Prostate gland (tissue), 2 donors: ENCODE measurements around the gene USP9Y. TPM values are rescaled to one million over a fixed set of nuclear protein-coding genes. Genes with fewer than 3 reads are reported as not detected.

Experiments used
- DNase-seq: peaks from one replicate; pipeline ENCODE4 v3.0.0-alpha.2; 2019; ENCODE audit warnings: low spot score
- H3K27ac ChIP-seq, 2 donors: fragments of 200-600 bp; sonication (generic); 2 replicates each; pipeline ENCODE4 v1.5.1; 2017 to 2019
- H3K27me3 ChIP-seq: fragments of 200-600 bp; sonication (generic); replicated peaks from 2 replicates; pipeline ENCODE4 v1.5.1; 2019; ENCODE audit not compliant: insufficient read depth
- H3K36me3 ChIP-seq, 2 donors: fragments of 200-600 bp; sonication (generic); 1 replicate in 1 of 2; 2 replicates in 1 of 2; pipeline versions ENCODE4 v1.5.1 to v1.8.1; 2017 to 2019
- H3K4me1 ChIP-seq: fragments of 200-600 bp; sonication (generic); replicated peaks from 2 replicates; pipeline ENCODE4 v1.5.1; 2019
- H3K4me3 ChIP-seq, 2 donors: fragments of 200-600 bp; sonication (generic); 2 replicates each; pipeline ENCODE4 v1.5.1; 2017 to 2019
- H3K9me3 ChIP-seq: fragments of 200-600 bp; sonication (generic); 2 replicates; pipeline ENCODE4 v1.5.1; 2017
- POLR2A ChIP-seq: fragments of 450-650 bp; IDR thresholded peaks from one replicate; pipeline ENCODE4 v1.6.1; 2016; ENCODE audit warnings: antibody characterized with exemption, mild to moderate bottlenecking
- POLR2AphosphoS5 ChIP-seq: sonication (generic); formaldehyde crosslinking; IDR thresholded peaks from one replicate; pipeline ENCODE4 v1.6.1; 2017; ENCODE audit warnings: antibody characterized with exemption
- WGBS: methylation state at CpG from one replicate; pipeline ENCODE4 v1.1.5; 2018; 5-methylcytosine and 5-hydroxymethylcytosine counted together
- intact Hi-C: fragments of 100-400 bp; cut with DNase I; formaldehyde crosslinking; loops from one replicate; pipeline ENCODE4 v1.14.2; 2022
- total RNA-seq, 2 donors: library from RNA; depleted of rRNA; stranded (reverse); fragments of >200 nt; gene quantifications; one replicate each; pipeline ENCODE4 v1.1.0, GENCODE V29; 2016
- TF ChIP-seq, protein P1 (sequence below), 4 experiments: fragments of 200-600 bp in 2 of 4; fragments of 450-650 bp in 2 of 4; sonication (generic) in 2 of 4; IDR thresholded peaks; 1 replicate in 3 of 4; 2 replicates in 1 of 4; pipeline ENCODE4 v1.5.1; 2016 to 2019; ENCODE audit warnings: antibody characterized with exemption in 4 of 4, mild to moderate bottlenecking in 2 of 4, moderate library complexity in 2 of 4

Gene USP9Y
- total RNA-seq, 2 donors from 2014 or later: 28.2 to 33.9 TPM

DNA sequence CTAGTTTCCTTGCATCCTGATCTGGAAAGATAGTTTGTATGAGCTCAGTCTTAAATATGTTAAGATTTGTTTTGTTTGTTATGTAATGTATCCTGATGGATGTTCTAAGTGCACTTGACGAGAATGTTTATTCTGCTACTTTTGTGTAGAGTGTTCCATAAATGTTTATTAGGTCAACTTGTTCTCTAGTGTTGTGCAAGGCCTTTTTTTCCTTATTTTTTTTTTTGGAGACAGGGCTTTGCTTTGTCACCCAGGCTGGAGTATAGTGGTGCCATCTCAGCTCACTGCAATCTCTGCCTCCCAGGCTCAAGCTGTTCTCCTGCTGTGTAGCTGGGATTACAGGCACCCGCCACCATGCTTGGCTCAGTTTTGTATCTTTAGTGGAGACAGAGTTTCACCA lies 28.7 kb downstream of the USP9Y start:
- intact Hi-C loops: no loop called here
- H3K9me3 ChIP-seq: no peaks in the 10 kb centered on the region
- 53% methylated on average over 2 of the region's 2 CpGs for WGBS
- H3K4me1 ChIP-seq: no peaks in the 10 kb centered on the region
- H3K27me3 ChIP-seq: no peaks in the 10 kb centered on the region
- no peak overlapping the region for H3K27ac ChIP-seq
- no peaks in the 10 kb centered on the region for H3K36me3 ChIP-seq
- no peak for TF ChIP-seq POLR2A
- TF ChIP-seq POLR2AphosphoS5: peak; percentile 44
- DNase-seq: no peak
- no peak overlapping the region for H3K4me3 ChIP-seq

DNA sequence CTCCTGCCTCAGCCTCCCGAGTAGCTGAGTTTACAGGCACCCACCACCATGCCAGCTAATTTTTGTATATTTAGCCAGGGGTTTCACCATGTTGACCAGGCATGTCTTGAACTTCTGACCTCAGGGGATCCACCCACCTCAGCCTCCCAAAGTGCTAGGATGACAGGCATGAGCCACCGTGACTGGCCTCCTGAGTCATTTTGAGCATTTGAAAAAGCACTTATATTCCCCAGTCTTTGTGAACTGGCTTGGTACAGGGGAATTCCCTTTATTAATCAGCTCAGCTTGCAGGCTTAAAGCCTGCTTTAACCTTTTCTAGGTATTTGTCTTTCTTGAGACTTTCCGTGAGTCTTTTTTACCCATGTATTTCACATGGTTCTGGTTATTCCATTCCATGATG lies 32.6 kb downstream of the USP9Y start:
- Histone ChIP-seq H3K27ac (no peak overlapping the region), H3K4me1 (no peaks in the 10 kb centered on the region), H3K4me3 (no peak overlapping the region), H3K9me3 (no peaks in the 10 kb centered on the region), H3K36me3 (no peaks in the 10 kb centered on the region), H3K27me3 (no peaks in the 10 kb centered on the region)
- DNase-seq: no peak
- intact Hi-C loops: no loop called here
- 79% methylated on average over 3 of the region's 3 CpGs for WGBS
- TF ChIP-seq, protein P1, sequence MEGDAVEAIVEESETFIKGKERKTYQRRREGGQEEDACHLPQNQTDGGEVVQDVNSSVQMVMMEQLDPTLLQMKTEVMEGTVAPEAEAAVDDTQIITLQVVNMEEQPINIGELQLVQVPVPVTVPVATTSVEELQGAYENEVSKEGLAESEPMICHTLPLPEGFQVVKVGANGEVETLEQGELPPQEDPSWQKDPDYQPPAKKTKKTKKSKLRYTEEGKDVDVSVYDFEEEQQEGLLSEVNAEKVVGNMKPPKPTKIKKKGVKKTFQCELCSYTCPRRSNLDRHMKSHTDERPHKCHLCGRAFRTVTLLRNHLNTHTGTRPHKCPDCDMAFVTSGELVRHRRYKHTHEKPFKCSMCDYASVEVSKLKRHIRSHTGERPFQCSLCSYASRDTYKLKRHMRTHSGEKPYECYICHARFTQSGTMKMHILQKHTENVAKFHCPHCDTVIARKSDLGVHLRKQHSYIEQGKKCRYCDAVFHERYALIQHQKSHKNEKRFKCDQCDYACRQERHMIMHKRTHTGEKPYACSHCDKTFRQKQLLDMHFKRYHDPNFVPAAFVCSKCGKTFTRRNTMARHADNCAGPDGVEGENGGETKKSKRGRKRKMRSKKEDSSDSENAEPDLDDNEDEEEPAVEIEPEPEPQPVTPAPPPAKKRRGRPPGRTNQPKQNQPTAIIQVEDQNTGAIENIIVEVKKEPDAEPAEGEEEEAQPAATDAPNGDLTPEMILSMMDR (IDR thresholded peaks at IDR 0.05): no peak
- TF ChIP-seq POLR2A: no peak
- TF ChIP-seq POLR2AphosphoS5: no peak

DNA sequence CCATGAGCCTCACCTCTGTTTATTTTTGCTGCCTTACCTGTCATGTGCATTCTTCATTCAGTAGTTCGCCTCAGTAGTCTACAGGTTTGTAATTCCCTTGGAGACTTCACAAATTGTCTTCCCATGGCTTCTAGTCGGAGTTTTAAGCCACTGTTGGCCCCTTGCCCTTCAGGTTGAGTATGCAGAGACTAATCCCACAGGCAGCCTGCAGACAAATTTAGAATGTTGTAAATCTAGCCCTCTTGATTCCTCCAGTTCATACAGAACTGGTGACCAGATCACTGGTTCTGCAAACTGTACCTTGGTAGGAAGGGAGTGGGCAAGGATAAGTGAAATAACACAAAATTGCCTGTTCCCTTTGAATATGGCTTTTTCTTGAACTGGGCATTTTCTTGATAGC lies 33.0 kb downstream of the USP9Y start:
- no peaks in the 10 kb centered on the region for H3K9me3 ChIP-seq
- intact Hi-C loops: no loop called here
- no peak overlapping the region for H3K27ac ChIP-seq
- H3K4me3 ChIP-seq: no peak overlapping the region
- 75% methylated on average over 2 of the region's 2 CpGs for WGBS
- DNase-seq: no peak
- TF ChIP-seq POLR2A: no peak
- TF ChIP-seq, protein P1 (IDR thresholded peaks at IDR 0.05): no peak
- no peak for TF ChIP-seq POLR2AphosphoS5
- H3K27me3 ChIP-seq: no peaks in the 10 kb centered on the region
- no peaks in the 10 kb centered on the region for H3K36me3 ChIP-seq
- H3K4me1 ChIP-seq: no peaks in the 10 kb centered on the region

DNA sequence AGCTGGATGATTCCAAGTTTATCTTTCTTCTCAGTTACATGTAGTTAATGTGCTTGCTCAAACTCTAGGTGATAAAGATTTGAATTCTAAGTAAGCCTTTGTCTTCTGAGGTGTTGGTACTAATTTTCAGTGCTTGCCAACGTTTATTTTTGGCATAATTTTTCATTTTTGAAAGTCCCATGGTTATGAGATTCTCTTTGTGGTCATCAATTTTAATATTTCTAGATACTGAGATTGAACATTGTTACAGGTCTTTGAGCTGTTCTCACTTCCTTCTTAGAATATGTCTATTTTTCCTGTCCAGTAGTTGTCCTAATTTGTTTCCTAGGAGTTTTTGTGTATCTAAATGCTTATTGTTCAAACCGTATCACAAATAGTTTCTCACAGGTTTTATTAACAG lies 40.4 kb downstream of the USP9Y start:
- Histone ChIP-seq H3K9me3 (no peaks in the 10 kb centered on the region), H3K36me3 (no peaks in the 10 kb centered on the region), H3K4me3 (no peak overlapping the region), H3K27me3 (no peaks in the 10 kb centered on the region), H3K4me1 (no peaks in the 10 kb centered on the region), H3K27ac (no peak overlapping the region)
- no peak for DNase-seq
- TF ChIP-seq POLR2AphosphoS5 (no peak), POLR2A (no peak)
- TF ChIP-seq, protein P1 (IDR thresholded peaks at IDR 0.05): no peak
- intact Hi-C loops: no loop called here
- 83% methylated on average over 2 of the region's 2 CpGs for WGBS

DNA sequence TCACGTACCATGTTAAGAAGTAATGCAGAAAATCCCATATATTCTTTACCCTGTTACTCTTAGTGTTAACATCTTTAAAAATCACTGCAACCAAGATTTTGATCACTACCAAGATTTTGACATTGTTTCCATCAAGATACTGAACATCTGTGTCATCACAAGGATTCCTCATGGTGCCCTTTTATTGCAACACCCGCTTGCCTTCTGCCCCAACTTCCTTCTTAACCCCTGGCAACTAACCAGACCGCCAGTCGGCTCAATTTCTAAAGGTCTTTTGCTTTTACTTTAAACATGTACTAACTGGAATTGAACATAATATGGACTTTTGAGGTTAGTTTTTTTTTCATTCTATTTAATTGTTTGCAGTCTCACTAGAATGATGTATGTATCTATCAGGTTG lies 41.7 kb downstream of the USP9Y start:
- Histone ChIP-seq H3K4me3 (no peak overlapping the region), H3K36me3 (no peaks in the 10 kb centered on the region), H3K27me3 (no peaks in the 10 kb centered on the region), H3K9me3 (no peaks in the 10 kb centered on the region), H3K27ac (no peak overlapping the region), H3K4me1 (no peaks in the 10 kb centered on the region)
- WGBS: 83% methylated on average over 4 of the region's 4 CpGs
- intact Hi-C loops: no loop called here
- TF ChIP-seq, protein P1 (IDR thresholded peaks at IDR 0.05): no peak
- TF ChIP-seq POLR2AphosphoS5: no peak
- no peak for TF ChIP-seq POLR2A
- no peak for DNase-seq
